H1 (cell line): ENCODE measurements around the gene TXNL4A. TPM values are rescaled to one million over a fixed set of nuclear protein-coding genes. Genes with fewer than 3 reads are reported as not detected.

ENCODE experiments used
- CTCF ChIA-PET: fragments of 300-600 bp; sonication (Branson Sonifier 250); formaldehyde crosslinking; loops from one replicate; lab custom pipeline; 2021; ENCODE audit not compliant: partially characterized antibody; lab: Charles Lee
- POLR2A ChIA-PET: fragments of 300-600 bp; sonication (Branson Sonifier 250); formaldehyde crosslinking; loops from one replicate; lab custom pipeline; 2021; ENCODE audit warnings: inconsistent platforms; ENCODE audit not compliant: partially characterized antibody; lab: Charles Lee
- DNase-seq, 2 experiments: peaks; one replicate each; pipeline versions ENCODE4 v3.0.0 to v3.0.0-alpha.2; 2010 to 2022; ENCODE audit warnings: low spot score in 2 of 2, low read depth in 1 of 2, mixed read lengths in 1 of 2
- FAIRE-seq: peaks from 2 replicates; lab custom pipeline; 2011; peaks lifted over from hg19 to GRCh38; lab: Jason Lieb, UNC
- H2AFZ ChIP-seq: 2 replicates; pipeline ENCODE4 v1.8.1; 2012; ENCODE audit warnings: low read length, inconsistent platforms
- H2AK5ac ChIP-seq: 2 replicates; pipeline ENCODE4 v1.6.1; 2013; ENCODE audit warnings: low read depth, low read length
- H2BK120ac ChIP-seq: replicated peaks from 2 replicates; pipeline ENCODE3; 2013; ENCODE audit warnings: low read depth, low read length, inconsistent platforms
- H2BK12ac ChIP-seq: 2 replicates; pipeline ENCODE4 v1.6.1; 2013; ENCODE audit warnings: low read depth, low read length
- H2BK15ac ChIP-seq: 2 replicates; pipeline ENCODE4 v1.6.1; 2013; ENCODE audit warnings: low read length
- H2BK20ac ChIP-seq: 2 replicates; pipeline ENCODE4 v1.6.1; 2013; ENCODE audit warnings: low read length
- H2BK5ac ChIP-seq: 2 replicates; pipeline ENCODE4 v1.6.1; 2013; ENCODE audit warnings: low read depth, low read length
- H3K14ac ChIP-seq: 2 replicates; pipeline ENCODE4 v1.6.1; 2013; ENCODE audit warnings: inconsistent platforms; ENCODE audit not compliant: insufficient read length
- H3K18ac ChIP-seq: 2 replicates; pipeline ENCODE4 v1.6.1; 2013; ENCODE audit warnings: low read length; ENCODE audit errors: extremely low read depth
- H3K23ac ChIP-seq: 2 replicates; pipeline ENCODE4 v1.6.1; 2013; ENCODE audit warnings: inconsistent platforms; ENCODE audit not compliant: insufficient read length
- H3K23me2 ChIP-seq: 2 replicates; pipeline ENCODE4 v1.6.1; 2013; ENCODE audit warnings: low read depth, low read length
- H3K27ac ChIP-seq: 2 replicates; pipeline ENCODE4 v1.6.1; 2011; ENCODE audit warnings: low read depth, low read length, inconsistent platforms
- H3K27me3 ChIP-seq, 4 experiments: replicated peaks in 1 of 4; 1 replicate in 1 of 4; 2 replicates in 3 of 4; pipeline versions ENCODE4 v1.6.1 to v1.8.1; 2011 to 2013; ENCODE audit warnings: low read length in 3 of 4, mild to moderate bottlenecking in 3 of 4, inconsistent platforms in 2 of 4, mixed read lengths in 2 of 4, moderate library complexity in 1 of 4; ENCODE audit not compliant: control insufficient read depth in 3 of 4, insufficient read depth in 3 of 4; ENCODE audit errors: extremely low read depth in 1 of 4
- H3K36me3 ChIP-seq, 4 experiments: 2 replicates each; pipeline versions ENCODE4 v1.6.1 to v1.8.1; 2011 to 2013; ENCODE audit warnings: mild to moderate bottlenecking in 4 of 4, low read length in 3 of 4, moderate library complexity in 2 of 4, control low read depth in 1 of 4, inconsistent platforms in 1 of 4; ENCODE audit not compliant: insufficient read depth in 4 of 4, control insufficient read depth in 2 of 4
- H3K4ac ChIP-seq: replicated peaks from 2 replicates; pipeline ENCODE3; 2013; ENCODE audit warnings: low read length, low read depth, mixed read lengths, inconsistent platforms; ENCODE audit not compliant: insufficient read length
- H3K4me1 ChIP-seq, 4 experiments: replicated peaks in 1 of 4; 1 replicate in 1 of 4; 2 replicates in 3 of 4; pipeline versions ENCODE4 v1.6.1 to v1.8.1; 2011 to 2013; ENCODE audit warnings: low read length in 3 of 4, inconsistent platforms in 2 of 4, mixed read lengths in 1 of 4; ENCODE audit not compliant: insufficient read depth in 4 of 4, control insufficient read depth in 3 of 4
- H3K4me2 ChIP-seq, 2 experiments: 2 replicates each; pipeline versions ENCODE4 v1.6.1 to v1.8.1; 2011 to 2013; ENCODE audit warnings: low read depth in 2 of 2, low read length in 2 of 2, control low read depth in 1 of 2, inconsistent platforms in 1 of 2, mild to moderate bottlenecking in 1 of 2; ENCODE audit not compliant: insufficient read depth in 1 of 2
- H3K4me3 ChIP-seq, 4 experiments: fragments of 200-600, 300-600 bp in 1 of 4; sonication (generic), shearing (Covaris generic), sonication (Bioruptor Twin) in 1 of 4; 2 replicates each; pipeline versions ENCODE4 v1.5.1 to v1.8.1; 2011 to 2016; ENCODE audit warnings: low read length in 4 of 4, low read depth in 3 of 4, control low read depth in 2 of 4, inconsistent platforms in 2 of 4, mild to moderate bottlenecking in 2 of 4, mixed read lengths in 1 of 4, moderate library complexity in 1 of 4; ENCODE audit not compliant: insufficient read depth in 2 of 4; ENCODE audit errors: extremely low read depth in 1 of 4
- H3K56ac ChIP-seq: replicated peaks from 2 replicates; pipeline ENCODE3; 2013; ENCODE audit warnings: low read depth, mild to moderate bottlenecking, mixed read lengths, low read length, inconsistent platforms; ENCODE audit not compliant: insufficient read length
- H3K79me1 ChIP-seq: 2 replicates; pipeline ENCODE4 v1.6.1; 2013; ENCODE audit warnings: low read depth, low read length, control low read depth
- H3K79me2 ChIP-seq, 2 experiments: 2 replicates each; pipeline versions ENCODE4 v1.6.1 to v1.8.1; 2012 to 2013; ENCODE audit warnings: low read length in 2 of 2, mild to moderate bottlenecking in 2 of 2, inconsistent platforms in 1 of 2; ENCODE audit not compliant: insufficient read depth in 2 of 2, control insufficient read depth in 1 of 2
- H3K9ac ChIP-seq, 4 experiments: replicated peaks in 1 of 4; 1 replicate in 1 of 4; 2 replicates in 3 of 4; pipeline versions ENCODE4 v1.6.1 to v1.8.1; 2011 to 2013; ENCODE audit warnings: low read depth in 3 of 4, low read length in 3 of 4, control low read depth in 2 of 4, mild to moderate bottlenecking in 2 of 4, moderate library complexity in 2 of 4, inconsistent platforms in 1 of 4; ENCODE audit errors: extremely low read depth in 1 of 4
- H3K9me3 ChIP-seq, 2 experiments: 2 replicates each; pipeline versions ENCODE4 v1.6.1 to v1.8.1; 2012 to 2013; ENCODE audit warnings: mild to moderate bottlenecking in 2 of 2, moderate library complexity in 2 of 2, control low read depth in 1 of 2, inconsistent platforms in 1 of 2, low read depth in 1 of 2, low read length in 1 of 2, mixed read lengths in 1 of 2; ENCODE audit not compliant: insufficient read depth in 2 of 2
- H4K20me1 ChIP-seq, 2 experiments: replicated peaks in 1 of 2; 2 replicates each; pipeline versions ENCODE3 to v1.8.1; 2011 to 2013; ENCODE audit warnings: inconsistent platforms in 2 of 2, low read length in 2 of 2, mild to moderate bottlenecking in 1 of 2; ENCODE audit not compliant: insufficient read depth in 2 of 2, control insufficient read depth in 1 of 2
- H4K5ac ChIP-seq: 2 replicates; pipeline ENCODE4 v1.6.1; 2013; ENCODE audit warnings: low read length, low read depth, mixed read lengths, inconsistent platforms; ENCODE audit not compliant: insufficient read length
- H4K8ac ChIP-seq: 2 replicates; pipeline ENCODE4 v1.8.0; 2013; ENCODE audit warnings: mild to moderate bottlenecking, moderate library complexity, low read length, inconsistent platforms; ENCODE audit not compliant: insufficient read depth; ENCODE audit errors: extremely low read depth
- H4K91ac ChIP-seq: replicated peaks from 2 replicates; pipeline ENCODE3; 2013; ENCODE audit warnings: low read length, mixed read lengths, inconsistent platforms; ENCODE audit not compliant: insufficient read length
- CHD2 ChIP-seq: IDR thresholded peaks from 2 replicates; pipeline ENCODE4 v1.6.1; 2012; ENCODE audit warnings: low read length, improper control_type of control experiment
- CTBP2 ChIP-seq: IDR thresholded peaks from 2 replicates; pipeline ENCODE4 v1.7.0; 2011; ENCODE audit warnings: borderline replicate concordance, mild to moderate bottlenecking, moderate library complexity, mixed read lengths, low read length; ENCODE audit not compliant: insufficient read depth, insufficient read length
- FOSL1 ChIP-seq: IDR thresholded peaks from 2 replicates; pipeline ENCODE4 v1.6.1; 2011; ENCODE audit warnings: mild to moderate bottlenecking, low read depth, low read length, moderate library complexity; ENCODE audit not compliant: insufficient read depth
- RBBP5 ChIP-seq: IDR thresholded peaks from 2 replicates; pipeline ENCODE4 v1.7.1; 2012; ENCODE audit warnings: low read depth, mild to moderate bottlenecking, inconsistent platforms, low read length, moderate library complexity, borderline replicate concordance
- RFX5 ChIP-seq: IDR thresholded peaks from 2 replicates; pipeline ENCODE4 v1.6.1; 2011; ENCODE audit warnings: low read depth, low read length, improper control_type of control experiment, borderline replicate concordance
- TCF12 ChIP-seq: IDR thresholded peaks from 2 replicates; pipeline ENCODE4 v1.6.1; 2011; ENCODE audit warnings: low read depth, mild to moderate bottlenecking, low read length
- WGBS, 2 experiments: shearing (Covaris generic) in 1 of 2; methylation state at CpG; one replicate each; pipeline versions ENCODE4 v1.1.6 to v1.1.7; 2013 to 2015; ENCODE audit warnings: low lambda C conversion rate in 2 of 2, mixed read lengths in 2 of 2, inconsistent platforms in 1 of 2, low coverage in 1 of 2, missing lambda C conversion rate in 1 of 2; ENCODE audit not compliant: insufficient replicate concordance in 2 of 2, insufficient coverage in 1 of 2, insufficient read length in 1 of 2; ENCODE audit errors: extremely low coverage in 1 of 2, missing lambda C conversion rate in 1 of 2; 5-methylcytosine and 5-hydroxymethylcytosine counted together
- polyA plus RNA-seq, 7 experiments: library from polyadenylated mRNA; depleted of rRNA in 3 of 7; stranded (reverse) in 5 of 7; unstranded in 2 of 7; fragments of >200 nt in 5 of 7; fragments of 200-250 nt in 2 of 7; gene quantifications; 1 replicate in 5 of 7; 2 replicates in 1 of 7; 4 replicates in 1 of 7; pipeline versions ENCODE4 v1.2.1 to v1.2.3, GENCODE V29; 2011 to 2013; ENCODE audit warnings: missing spikeins in 2 of 7, mixed read lengths in 2 of 7
- total RNA-seq: library from RNA; stranded (reverse); fragmentation: NEBNext Ultra II Directional; extraction: Animal tissue kit (Norgen Biotek cat#: 25700); gene quantifications from 2 replicates; pipeline ENCODE4 v1.2.1, GENCODE V29; 2021
- TF ChIP-seq, protein P1 (sequence below), 3 experiments: IDR thresholded peaks; 1 replicate in 2 of 3; 2 replicates in 1 of 3; pipeline versions ENCODE4 v1.5.1 to v1.6.1; 2011; ENCODE audit warnings: low read length in 3 of 3, mild to moderate bottlenecking in 3 of 3, inconsistent platforms in 2 of 3, low read depth in 1 of 3, moderate library complexity in 1 of 3; ENCODE audit not compliant: insufficient read depth in 1 of 3; ENCODE audit errors: control extremely low read depth in 1 of 3
- TF ChIP-seq, protein P2 (sequence below): IDR thresholded peaks from 2 replicates; pipeline ENCODE4 v1.6.1; 2012; ENCODE audit warnings: inconsistent platforms

TXNL4A gene
- total and polyA plus RNA-seq, 2 of the 8 experiments (the other 6 are each of a cell fraction or from before 2014, with no cell fraction given) = 169 to 181 TPM

DNA sequence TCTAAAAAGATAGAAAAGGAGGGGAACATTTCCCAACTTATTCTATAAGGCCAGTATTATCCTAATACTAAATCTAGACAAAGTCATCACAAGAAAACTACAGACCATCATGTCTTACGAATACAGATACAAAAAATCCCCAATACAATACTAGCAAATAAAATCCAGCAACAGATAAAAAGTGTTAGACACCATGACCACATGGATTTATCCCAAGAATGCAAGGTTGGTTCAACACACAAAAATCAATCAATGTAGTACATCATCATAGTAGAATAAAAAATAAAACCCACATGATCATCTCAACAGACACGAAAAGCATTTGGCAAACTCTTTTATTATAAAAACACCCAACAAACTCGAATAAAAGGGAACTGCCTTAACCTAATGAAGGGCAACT is 55.5 kb downstream of the TXNL4A start:
- no peak for FAIRE-seq
- Histone ChIP-seq H3K23me2 (no peaks in the 10 kb centered on the region), H2AK5ac (no peak overlapping the region), H3K4me3 (no peak overlapping the region), H4K20me1 (peaks cover 0 to 2% of the 10 kb centered on the region in 2 experiments), H2AFZ (no peak overlapping the region), H2BK12ac (no peak overlapping the region), H3K18ac (no peak overlapping the region), H3K23ac (no peak overlapping the region), H4K91ac (no peak overlapping the region), H3K9me3 (peaks cover 3 to 14% of the 10 kb centered on the region in 2 experiments; a peak in 2 of 4 replicates), H3K56ac (no peak overlapping the region), H2BK15ac (no peak overlapping the region), H3K79me2 (peaks cover 3 to 8% of the 10 kb centered on the region in 2 experiments; a peak in 2 of 4 replicates), H3K79me1 (peaks cover 5% of the 10 kb centered on the region), H3K4ac (no peak overlapping the region), H2BK20ac (no peak overlapping the region), H3K4me2 (no peak overlapping the region), H2BK120ac (no peak overlapping the region), H4K8ac (no peak overlapping the region), H3K9ac (no peak overlapping the region), H3K27ac (no peak overlapping the region), H3K4me1 (no peaks in the 10 kb centered on the region), H3K36me3 (no peaks in the 10 kb centered on the region; a peak in 1 of 8 replicates), H4K5ac (no peak overlapping the region), H2BK5ac (no peak overlapping the region), H3K27me3 (no peaks in the 10 kb centered on the region; a peak in 1 of 7 replicates), H3K14ac (no peak overlapping the region)
- CTCF ChIA-PET = no interaction called here
- DNase-seq = no peak
- POLR2A ChIA-PET = no interaction called here
- TF ChIP-seq TCF12 = no peak
- TF ChIP-seq, protein P1, sequence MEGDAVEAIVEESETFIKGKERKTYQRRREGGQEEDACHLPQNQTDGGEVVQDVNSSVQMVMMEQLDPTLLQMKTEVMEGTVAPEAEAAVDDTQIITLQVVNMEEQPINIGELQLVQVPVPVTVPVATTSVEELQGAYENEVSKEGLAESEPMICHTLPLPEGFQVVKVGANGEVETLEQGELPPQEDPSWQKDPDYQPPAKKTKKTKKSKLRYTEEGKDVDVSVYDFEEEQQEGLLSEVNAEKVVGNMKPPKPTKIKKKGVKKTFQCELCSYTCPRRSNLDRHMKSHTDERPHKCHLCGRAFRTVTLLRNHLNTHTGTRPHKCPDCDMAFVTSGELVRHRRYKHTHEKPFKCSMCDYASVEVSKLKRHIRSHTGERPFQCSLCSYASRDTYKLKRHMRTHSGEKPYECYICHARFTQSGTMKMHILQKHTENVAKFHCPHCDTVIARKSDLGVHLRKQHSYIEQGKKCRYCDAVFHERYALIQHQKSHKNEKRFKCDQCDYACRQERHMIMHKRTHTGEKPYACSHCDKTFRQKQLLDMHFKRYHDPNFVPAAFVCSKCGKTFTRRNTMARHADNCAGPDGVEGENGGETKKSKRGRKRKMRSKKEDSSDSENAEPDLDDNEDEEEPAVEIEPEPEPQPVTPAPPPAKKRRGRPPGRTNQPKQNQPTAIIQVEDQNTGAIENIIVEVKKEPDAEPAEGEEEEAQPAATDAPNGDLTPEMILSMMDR (IDR thresholded peaks at IDR 0.05; ENCODE audit: control extremely low read depth in 1 of 3, insufficient read depth in 1 of 3, low read depth in 1 of 3, low read length in 3 of 3) = no peak
- TF ChIP-seq RBBP5 = no peak
- no peak for TF ChIP-seq CTBP2
- TF ChIP-seq RFX5 = no peak
- TF ChIP-seq, protein P2, sequence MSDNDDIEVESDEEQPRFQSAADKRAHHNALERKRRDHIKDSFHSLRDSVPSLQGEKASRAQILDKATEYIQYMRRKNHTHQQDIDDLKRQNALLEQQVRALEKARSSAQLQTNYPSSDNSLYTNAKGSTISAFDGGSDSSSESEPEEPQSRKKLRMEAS = no peak
- TF ChIP-seq FOSL1 = no peak
- TF ChIP-seq CHD2 = no peak
- WGBS, 2 experiments = 80% methylated on average over 3 of the region's 3 CpGs; no CpG with 5 or more reads in 1 of the 2 experiments
